GM12878 (cell line): ENCODE data around the gene EPHA7.

Source experiments
- EP300 ChIP-seq, 2 experiments: fragments of 150-350 bp in 1 of 2; IDR thresholded peaks; 2 replicates each; pipeline ENCODE4 v1.6.1; 2011 to 2012; ENCODE audit warnings: low read depth in 2 of 2, low read length in 2 of 2, borderline replicate concordance in 1 of 2, improper control_type of control experiment in 1 of 2, inconsistent platforms in 1 of 2; ENCODE audit not compliant: control insufficient read depth in 1 of 2
- USF2 ChIP-seq: IDR thresholded peaks from 2 replicates; pipeline ENCODE4 v1.6.1; 2011; ENCODE audit warnings: low read depth, low read length, improper control_type of control experiment, borderline replicate concordance

- TF ChIP-seq USF2, result no peak
- no peak for TF ChIP-seq EP300 (IDR thresholded peaks at IDR 0.05; ENCODE audit: borderline replicate concordance in 1 of 2, control insufficient read depth in 1 of 2, low read depth in 2 of 2, low read length in 2 of 2)
Observed at GRCh38 chr6:93351222-93351621, 68.1 kb downstream of the EPHA7 start.
